K562 (cell line): ENCODE measurements around the gene GET3. TPM values are rescaled to one million over a fixed set of nuclear protein-coding genes. Genes with fewer than 3 reads are reported as not detected.

Source experiments
- ARID4B ChIP-seq: sonication (generic); formaldehyde crosslinking; IDR thresholded peaks from 2 replicates; pipeline ENCODE4 v1.8.0; 2022; ENCODE audit warnings: mild to moderate bottlenecking, missing genetic modification reagents
- CHD2 ChIP-seq: IDR thresholded peaks from 2 replicates; pipeline ENCODE4 v1.6.1; 2011; ENCODE audit warnings: low read depth, low read length
- CREB3L1 ChIP-seq: fragments of 450-650 bp; IDR thresholded peaks from 2 replicates; pipeline ENCODE4 v1.6.1; 2014; ENCODE audit warnings: low read depth, mild to moderate bottlenecking, moderate library complexity, borderline replicate concordance
- FOS ChIP-seq: IDR thresholded peaks from 3 replicates; pipeline ENCODE4 v1.6.1; 2011; ENCODE audit not compliant: insufficient read length; ENCODE audit errors: extremely low read depth
- GABPB1 ChIP-seq: sonication (generic); formaldehyde crosslinking; IDR thresholded peaks from 2 replicates; pipeline ENCODE4 v1.8.0; 2022; ENCODE audit warnings: mild to moderate bottlenecking, missing genetic modification reagents
- HDAC1 ChIP-seq, 2 experiments: fragments of 450-650 bp; IDR thresholded peaks; 2 replicates each; pipeline ENCODE4 v1.6.1; 2016 to 2017; ENCODE audit warnings: inconsistent platforms in 1 of 2, mild to moderate bottlenecking in 1 of 2, moderate library complexity in 1 of 2
- IFI16 ChIP-seq: fragments of 250-450 bp; sonication (Bioruptor Pico); IDR thresholded peaks from 2 replicates; pipeline ENCODE4 v2.1.2; 2022; ENCODE audit warnings: mild to moderate bottlenecking, inconsistent platforms
- KLF1 ChIP-seq: fragments of 450-650 bp; IDR thresholded peaks from 2 replicates; pipeline ENCODE4 v1.6.1; 2016; ENCODE audit warnings: missing genetic modification characterization, missing compliant biosample characterization
- MECOM ChIP-seq: fragments of 250-450 bp; sonication (Bioruptor Pico); IDR thresholded peaks from 2 replicates; pipeline ENCODE4 v1.8.0; 2022; ENCODE audit warnings: inconsistent platforms
- MYBL2 ChIP-seq, 2 experiments: fragments of 450-650 bp in 1 of 2; sonication (generic) in 1 of 2; formaldehyde crosslinking in 1 of 2; IDR thresholded peaks; 2 replicates each; pipeline versions ENCODE4 v1.6.1 to v1.8.1; 2017 to 2022; ENCODE audit warnings: borderline replicate concordance in 1 of 2, inconsistent platforms in 1 of 2, low read depth in 1 of 2, mild to moderate bottlenecking in 1 of 2, missing genetic modification reagents in 1 of 2, moderate library complexity in 1 of 2
- NFXL1 ChIP-seq: fragments of 450-650 bp; formaldehyde crosslinking; IDR thresholded peaks from 2 replicates; pipeline ENCODE4 v1.4.0; 2021; ENCODE audit warnings: mild to moderate bottlenecking
- NRF1 ChIP-seq, 2 experiments: fragments of 450-650 bp; IDR thresholded peaks in 1 of 2; conservative IDR thresholded peaks in 1 of 2; 2 replicates each; pipeline ENCODE4 v1.6.1; 2014; ENCODE audit warnings: mild to moderate bottlenecking in 2 of 2
- RAD21 ChIP-seq, 2 experiments: fragments of 250-450 bp in 1 of 2; fragments of 450-650 bp in 1 of 2; sonication (Bioruptor Pico) in 1 of 2; formaldehyde crosslinking in 1 of 2; IDR thresholded peaks in 1 of 2; conservative IDR thresholded peaks in 1 of 2; 2 replicates each; pipeline versions ENCODE4 v1.4.0 to v1.8.0; 2020 to 2022; ENCODE audit warnings: mild to moderate bottlenecking in 2 of 2, moderate library complexity in 1 of 2
- SIN3B ChIP-seq: fragments of 450-650 bp; IDR thresholded peaks from 2 replicates; pipeline ENCODE4 v1.6.1; 2017; ENCODE audit warnings: low read depth, mild to moderate bottlenecking, moderate library complexity
- SP1 ChIP-seq: sonication (generic); formaldehyde crosslinking; IDR thresholded peaks from 2 replicates; pipeline ENCODE4 v1.8.1; 2022; ENCODE audit warnings: mild to moderate bottlenecking, missing genetic modification reagents
- ZBTB7A ChIP-seq: IDR thresholded peaks from 2 replicates; pipeline ENCODE4 v1.6.1; 2011; ENCODE audit warnings: low read depth, mild to moderate bottlenecking, low read length, moderate library complexity, borderline replicate concordance; ENCODE audit not compliant: control insufficient read depth
- ZBTB9 ChIP-seq: fragments of 450-650 bp; formaldehyde crosslinking; IDR thresholded peaks from 2 replicates; pipeline ENCODE4 v1.4.0; 2020; ENCODE audit warnings: mild to moderate bottlenecking, moderate library complexity
- ZFP1 ChIP-seq: fragments of 450-650 bp; formaldehyde crosslinking; IDR thresholded peaks from 2 replicates; pipeline ENCODE4 v1.4.0; 2020; ENCODE audit warnings: mild to moderate bottlenecking, mixed read lengths
- ZKSCAN1 ChIP-seq: fragments of 150-350 bp; IDR thresholded peaks from 2 replicates; pipeline ENCODE4 v1.6.1; 2016; ENCODE audit warnings: low read depth, low read length
- ZNF121 ChIP-seq: sonication (generic); formaldehyde crosslinking; conservative IDR thresholded peaks from 2 replicates; pipeline ENCODE4 v1.8.0; 2022; ENCODE audit warnings: missing genetic modification reagents
- ZNF253 ChIP-seq: fragments of 250-450 bp; sonication (Bioruptor Pico); conservative IDR thresholded peaks from 2 replicates; pipeline ENCODE4 v1.6.1; 2021; ENCODE audit warnings: mild to moderate bottlenecking
- ZNF699 ChIP-seq: fragments of 250-450 bp; sonication (Bioruptor Pico); IDR thresholded peaks from 2 replicates; pipeline ENCODE4 v1.8.0; 2021; ENCODE audit warnings: mild to moderate bottlenecking, moderate library complexity; ENCODE audit not compliant: insufficient replicate concordance
- polyA plus RNA-seq, 8 experiments: library from polyadenylated mRNA; depleted of rRNA in 4 of 8; stranded (reverse) in 5 of 8; unstranded in 3 of 8; fragments of >200 nt; fragmentation: Nextera tagmentation in 2 of 8; fragmentation: Illumina TruSeq in 1 of 8; extraction: Ambion mirVana in 2 of 8; extraction: Trizol in 1 of 8; gene quantifications; 2 replicates each; pipeline versions ENCODE4 v1.2.1 to v1.2.3, GENCODE V29; 2011 to 2014; ENCODE audit warnings: inconsistent platforms in 1 of 8, missing spikeins in 1 of 8
- total RNA-seq, 7 experiments: library from RNA; depleted of rRNA in 6 of 7; stranded (reverse); fragments of >200 nt in 6 of 7; fragmentation: Illumina TruSeq in 2 of 7; extraction: Trizol in 2 of 7; gene quantifications; 2 replicates each; pipeline versions ENCODE4 v1.2.1 to v1.2.3, GENCODE V29; 2011 to 2021; ENCODE audit warnings: low replicate concordance in 1 of 7

GET3 gene
- total and polyA plus RNA-seq, 9 of the 15 experiments (the other 6 are each of a cell fraction or from before 2014, with no cell fraction given), result 8.3 to 83.5 (median 51.8) TPM

- TF ChIP-seq RAD21 (CRISPR knock-in tag; conservative IDR thresholded peaks at IDR 0.05 in 1 of 2, IDR thresholded peaks at IDR 0.05 in 1 of 2) (peak; percentile 18 to 60; a peak in 2 of 4 replicates), MECOM (no peak), ZNF699 (CRISPR knock-in tag) (no peak), FOS (no peak), KLF1 (tag) (peak; percentile 75; the same call in 1 of the 2 replicates), ZFP1 (no peak), GABPB1 (CRISPR knock-in tag) (0 out of 2 replicates have a peak, but pooled peaks have one; percentile 25), CHD2 (no peak), NFXL1 (CRISPR knock-in tag) (no peak), MYBL2 (IDR thresholded peaks at IDR 0.05; ENCODE audit: low read depth) (no peak), MYBL2 (CRISPR knock-in tag; IDR thresholded peaks at IDR 0.05; ENCODE audit: borderline replicate concordance) (no peak), ARID4B (0 out of 2 replicates have a peak, but pooled peaks have one; percentile 19), NRF1 (conservative IDR thresholded peaks at IDR 0.05 in 1 of 2, IDR thresholded peaks at IDR 0.05 in 1 of 2) (peak; percentile 21 to 36; a peak in 1 of 4 replicates), CREB3L1 (no peak), ZBTB9 (no peak), ZBTB7A (peak; percentile 31; the same call in 1 of the 2 replicates), ZNF121 (CRISPR knock-in tag) (no peak), SP1 (0 out of 2 replicates have a peak, but pooled peaks have one; percentile 25), HDAC1 (IDR thresholded peaks at IDR 0.05) (0 out of 4 replicates have a peak, but pooled peaks of 1 of the 2 experiments have one; percentile 18), IFI16 (CRISPR knock-in tag) (no peak), SIN3B (no peak), ZKSCAN1 (peak; percentile 77), ZNF253 (CRISPR knock-in tag) (no peak)
Measured at GRCh38 chr19:12766051-12766521, 28.8 kb downstream of the GET3 start (continued).
